GM21423 (cell line): Measurements from ENCODE around the gene CDC14B.
"Not testable (repeated sequence)": the region's sequence is repeated elsewhere in the genome, so short reads cannot be mapped to it uniquely, and the experiment has no call there.

Source experiments
- ATAC-seq: cut with Tn5 transposase; IDR thresholded peaks from one replicate; pipeline ENCODE4 v1.9.1; 2021; ENCODE audit warnings: mild to moderate bottlenecking, moderate library complexity; ENCODE audit not compliant: unreplicated experiment

The CDC14B gene

DNA sequence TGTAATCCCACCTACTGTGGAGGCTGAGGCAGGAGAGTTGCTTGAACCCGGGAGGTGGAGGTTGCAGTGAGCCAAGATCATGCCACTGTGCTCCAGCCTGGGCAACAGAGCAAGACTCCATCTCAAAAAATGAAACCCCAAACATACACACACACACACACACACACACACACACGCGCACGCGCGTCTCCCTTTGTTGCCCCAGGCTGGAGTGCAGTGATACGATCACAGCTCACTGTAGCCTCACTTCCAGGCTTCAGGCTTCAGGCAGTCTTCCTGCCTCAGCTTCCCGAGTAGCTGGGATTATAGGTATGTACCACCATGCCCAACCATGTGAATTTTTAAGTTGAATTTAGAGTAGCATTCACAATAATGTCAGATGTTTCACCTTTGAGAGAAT lies 13.9 kb upstream of the CDC14B start:
- not testable (repeated sequence) for ATAC-seq

DNA sequence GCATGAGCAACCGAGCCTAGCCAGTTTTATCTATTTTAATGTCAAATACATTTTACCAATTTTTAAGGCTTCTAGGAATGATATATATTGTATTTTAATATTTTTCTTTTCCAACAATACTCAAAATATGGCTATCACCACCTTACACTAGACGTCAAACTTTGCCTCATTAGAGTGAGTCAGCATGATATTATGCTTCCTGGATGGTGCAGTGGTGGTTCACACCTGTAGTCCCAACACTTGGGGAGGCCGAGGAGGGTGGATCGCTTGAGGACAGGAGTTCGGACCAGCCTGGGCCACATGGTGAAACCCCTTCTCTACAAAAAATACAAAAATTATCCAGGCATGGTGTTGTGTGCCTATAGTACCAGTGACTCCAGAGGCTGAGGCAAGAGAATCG lies 7.3 kb upstream of the CDC14B start:
- no peak for ATAC-seq

DNA sequence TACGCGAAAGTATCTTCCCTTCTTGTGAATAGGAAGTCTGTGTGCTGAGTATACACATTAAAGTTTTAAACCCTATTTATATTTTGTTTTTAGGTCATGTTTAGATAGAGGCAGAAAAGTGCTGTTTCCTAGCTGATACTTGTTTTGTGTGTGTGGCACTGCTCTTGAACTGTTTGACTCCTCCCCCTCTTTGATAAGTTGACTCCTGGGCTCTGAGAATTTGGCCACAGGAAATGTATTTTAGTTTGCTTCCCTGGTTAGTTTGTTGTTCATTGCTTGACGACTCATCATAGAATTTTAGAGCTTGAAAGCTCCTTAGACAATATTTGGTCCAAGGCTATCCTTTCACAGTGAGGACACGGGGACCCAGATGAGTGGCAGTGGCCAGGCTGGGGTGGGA lies 2.0 kb upstream of the CDC14B start:
- ATAC-seq, result no peak

DNA sequence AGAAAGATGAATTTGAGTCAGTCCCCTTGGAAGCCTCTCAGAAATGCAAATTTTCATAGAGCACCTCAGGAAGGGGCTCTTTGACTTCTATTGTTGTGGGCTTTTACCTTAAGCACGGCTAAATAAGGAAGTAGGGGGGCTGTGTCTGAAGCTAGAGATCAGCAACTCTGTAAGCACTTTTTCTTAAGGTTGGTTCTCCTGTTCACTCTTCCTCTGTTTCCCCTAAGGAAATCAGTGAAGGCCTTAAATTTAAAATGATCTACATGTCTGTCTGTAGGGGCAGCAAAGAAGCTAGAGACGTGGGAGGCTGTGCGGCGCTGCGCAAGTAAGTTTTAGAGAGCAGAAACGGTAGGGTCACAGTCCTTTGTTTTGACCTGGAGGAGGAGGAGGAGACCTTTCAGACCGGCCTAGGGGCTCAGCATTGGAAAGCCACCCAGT lies 1.2 kb upstream of the CDC14B start:
- ATAC-seq, result no peak

DNA sequence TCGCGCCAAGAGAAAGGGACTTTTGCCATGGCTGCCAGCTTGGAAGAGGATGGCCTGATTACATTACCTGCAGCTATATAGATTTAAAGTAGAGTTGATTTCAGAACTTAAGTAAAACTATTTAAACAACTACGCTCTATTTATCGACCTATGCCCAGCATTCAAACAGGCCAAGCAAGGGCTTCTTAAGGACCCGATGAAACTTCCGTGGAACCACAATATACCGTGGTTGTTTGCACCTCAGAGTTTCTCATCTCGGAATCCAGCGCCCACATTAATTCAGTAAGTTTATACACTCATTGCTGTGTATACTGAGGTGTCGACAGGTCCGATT lies 505 bp upstream of the CDC14B start:
- no peak for ATAC-seq

DNA sequence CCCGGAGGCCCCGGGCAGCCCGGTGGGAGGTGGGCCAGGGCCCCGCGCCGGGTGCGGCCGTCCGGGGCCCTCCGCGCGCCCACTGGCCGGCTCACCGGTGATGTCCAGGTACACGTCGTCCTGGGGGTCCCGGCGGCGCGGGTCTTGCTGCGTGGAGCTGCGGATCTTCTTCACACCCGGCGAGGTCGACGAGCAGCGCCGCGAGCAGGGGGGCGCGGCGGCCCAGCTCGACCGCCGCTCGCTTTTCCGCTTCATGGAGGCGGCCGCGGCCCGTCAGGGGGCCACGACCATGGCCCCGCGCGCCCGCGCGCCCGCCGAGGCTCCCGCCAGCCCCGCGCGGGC lies 548 bp downstream of the CDC14B start:
- ATAC-seq, result no peak

DNA sequence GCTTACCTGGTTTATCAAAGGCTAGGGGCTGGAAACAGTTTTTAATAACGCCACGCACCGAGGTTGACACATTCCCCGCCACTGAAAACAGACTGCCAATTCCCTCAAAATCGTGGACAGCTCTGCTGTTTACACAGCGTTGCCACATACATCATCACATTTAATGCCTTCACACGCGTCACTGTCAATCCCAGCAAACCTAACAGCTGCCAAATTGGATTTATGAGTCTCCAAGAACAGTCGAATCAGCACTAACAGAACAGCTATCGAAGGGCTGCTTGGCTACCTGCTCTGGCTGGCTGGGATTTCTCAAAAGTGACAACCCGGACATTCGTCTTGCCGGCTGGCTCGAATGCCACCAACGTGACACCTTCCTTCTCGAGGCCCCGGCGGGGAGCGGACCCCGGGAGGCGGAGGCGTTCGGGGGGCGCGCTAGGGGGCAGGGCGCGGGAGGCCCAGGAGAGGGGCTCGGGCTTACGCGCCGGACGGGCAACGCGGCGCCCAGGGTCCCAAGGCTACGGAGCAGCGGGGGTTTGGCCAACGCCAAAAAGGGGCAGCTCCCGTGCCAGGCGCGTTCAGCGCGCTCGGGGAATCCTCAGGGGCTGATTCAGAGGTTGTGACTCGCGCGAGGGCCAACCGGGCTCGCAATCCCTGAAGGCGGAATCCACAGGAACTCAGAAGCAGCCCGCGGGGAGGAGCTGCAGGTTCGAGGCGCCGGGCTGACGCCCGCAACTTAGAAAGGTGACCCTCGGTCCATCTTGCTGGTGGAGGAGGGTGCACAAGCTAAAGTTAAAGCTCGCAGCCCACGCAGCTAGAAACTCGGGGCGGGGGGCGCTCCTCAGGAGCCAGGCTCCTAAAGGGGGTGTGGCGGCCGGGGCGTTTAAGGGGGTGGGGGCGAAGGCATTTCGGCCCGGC lies 1.2 kb downstream of the CDC14B start:
- ATAC-seq, result no peak

DNA sequence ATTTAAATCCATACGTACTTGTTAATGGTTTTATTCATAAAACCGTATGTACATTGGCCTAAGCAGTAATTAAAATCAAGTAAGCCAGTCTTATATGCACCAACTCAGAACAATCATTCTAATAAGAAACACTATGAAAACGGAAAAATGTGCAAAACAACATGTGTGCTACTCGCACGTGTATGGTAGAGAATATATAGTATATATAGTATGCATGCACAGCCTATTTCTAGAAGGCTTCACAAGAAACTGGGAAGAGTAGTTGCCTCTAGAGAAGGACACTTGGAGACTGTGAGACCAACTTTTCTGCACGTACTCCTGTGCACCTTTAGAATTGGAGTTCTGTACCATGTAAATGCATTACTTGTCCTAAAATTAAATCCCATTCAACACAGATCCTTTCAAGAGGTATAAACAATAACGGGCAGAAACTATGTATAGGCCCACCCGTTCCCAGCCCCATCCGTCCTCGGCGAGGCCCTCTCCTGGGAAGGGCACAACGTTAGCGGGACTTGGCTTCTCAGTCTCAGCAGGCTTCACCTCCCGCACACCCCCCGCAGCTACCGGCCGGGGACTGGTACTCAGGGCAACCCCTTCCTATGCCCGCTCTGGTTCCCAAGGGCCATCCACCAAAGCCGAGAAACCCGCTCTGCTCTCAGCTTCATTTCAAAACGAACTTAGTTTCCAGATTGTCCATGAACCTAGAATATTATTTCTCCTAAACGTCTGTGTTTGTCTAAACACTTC lies 2.0 kb downstream of the CDC14B start:
- no peak for ATAC-seq

DNA sequence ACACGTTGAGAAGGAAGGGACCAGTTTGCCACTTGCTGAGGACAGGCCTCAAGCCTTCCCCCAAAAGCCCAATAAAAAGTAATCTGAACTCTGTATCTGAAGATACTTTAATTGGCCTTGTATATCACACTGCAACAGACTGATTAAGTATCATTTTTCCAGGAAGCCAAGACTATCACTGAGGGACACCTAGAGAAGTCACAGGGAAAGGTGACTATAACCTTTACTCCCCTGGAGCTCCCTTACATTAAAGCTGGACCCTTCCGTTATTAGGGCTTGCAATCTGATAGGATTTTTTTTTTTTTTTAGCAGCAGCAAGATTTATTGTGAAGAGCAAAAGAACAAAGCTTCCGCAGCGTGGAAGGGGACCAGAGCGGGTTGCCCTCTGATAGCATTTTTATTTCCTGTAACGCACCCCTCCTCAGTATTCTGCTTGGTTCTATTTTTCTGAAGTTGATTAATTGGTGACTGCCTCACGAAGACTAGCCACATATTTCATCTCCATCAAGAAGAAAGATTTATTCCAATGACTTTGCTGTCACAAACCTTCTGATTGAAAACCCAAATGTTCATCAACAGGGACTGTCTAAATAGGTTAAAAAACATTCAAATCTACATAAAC lies 2.7 kb downstream of the CDC14B start:
- ATAC-seq, result no peak

DNA sequence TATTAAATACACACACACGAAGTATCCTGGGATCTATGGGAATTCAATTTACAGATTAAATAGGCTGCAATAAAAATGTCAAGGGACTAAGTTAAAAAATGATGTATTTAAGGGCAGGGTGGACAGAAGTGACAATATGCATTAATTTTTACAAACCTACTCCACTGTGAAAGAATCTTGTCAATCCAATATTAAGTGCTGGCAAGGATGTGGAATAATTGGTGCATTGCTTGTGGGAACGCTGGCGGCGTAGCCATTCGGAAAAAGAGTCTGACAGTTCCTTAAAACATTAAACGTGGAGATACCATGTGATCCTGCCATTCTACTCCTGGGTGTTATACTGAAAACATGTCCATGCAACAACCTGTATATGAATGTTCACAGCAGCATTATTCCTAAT lies 4.2 kb downstream of the CDC14B start:
- ATAC-seq, result no peak

DNA sequence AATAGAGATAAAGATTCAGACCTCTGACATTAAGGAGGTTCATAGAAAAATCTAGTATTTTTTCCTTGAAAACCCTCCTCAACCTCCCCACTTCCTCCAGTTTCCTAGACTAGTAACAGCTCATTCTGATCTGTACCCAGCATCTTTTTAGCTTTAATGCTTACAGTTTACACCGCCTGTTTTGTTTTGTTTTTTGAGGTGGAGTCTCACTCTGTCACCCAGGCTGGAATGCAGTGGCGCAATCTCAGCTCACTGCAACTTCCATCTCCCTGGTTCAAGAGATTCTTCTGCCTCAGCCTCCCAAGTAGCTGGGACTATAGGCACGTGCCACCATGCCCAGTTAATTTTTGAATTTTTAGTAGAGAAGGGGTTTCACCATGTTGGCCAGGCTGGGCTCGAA lies 5.0 kb downstream of the CDC14B start:
- not testable (repeated sequence) for ATAC-seq

DNA sequence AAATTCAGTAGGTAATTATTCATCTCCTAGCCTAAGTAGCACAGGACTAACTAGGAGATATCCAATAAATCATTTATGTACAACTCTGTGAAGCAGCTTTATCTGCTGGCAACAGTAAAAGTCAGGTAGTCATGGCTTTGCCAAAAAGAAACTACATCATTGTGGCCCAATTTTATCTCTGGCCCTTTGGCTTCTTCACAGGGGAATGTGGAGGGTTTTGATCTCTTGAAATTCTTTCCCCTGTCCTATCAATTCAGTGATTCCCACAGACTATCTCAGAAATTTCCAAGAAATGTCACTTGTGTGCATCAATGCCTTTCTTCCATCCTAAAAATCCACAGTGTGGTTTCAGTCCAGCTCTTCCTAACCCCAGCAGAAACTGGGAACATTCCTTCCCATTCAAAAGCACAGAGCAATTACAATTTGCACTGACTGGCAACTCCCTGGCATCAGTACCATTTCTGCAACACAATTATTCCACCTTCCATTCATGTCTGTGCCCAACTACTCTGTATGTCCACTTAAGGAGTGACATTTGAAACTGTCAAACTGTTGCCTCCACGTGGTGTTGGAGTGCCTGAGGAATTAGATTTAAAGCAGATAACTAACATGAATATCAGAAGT lies 6.6 kb downstream of the CDC14B start:
- ATAC-seq, result no peak

DNA sequence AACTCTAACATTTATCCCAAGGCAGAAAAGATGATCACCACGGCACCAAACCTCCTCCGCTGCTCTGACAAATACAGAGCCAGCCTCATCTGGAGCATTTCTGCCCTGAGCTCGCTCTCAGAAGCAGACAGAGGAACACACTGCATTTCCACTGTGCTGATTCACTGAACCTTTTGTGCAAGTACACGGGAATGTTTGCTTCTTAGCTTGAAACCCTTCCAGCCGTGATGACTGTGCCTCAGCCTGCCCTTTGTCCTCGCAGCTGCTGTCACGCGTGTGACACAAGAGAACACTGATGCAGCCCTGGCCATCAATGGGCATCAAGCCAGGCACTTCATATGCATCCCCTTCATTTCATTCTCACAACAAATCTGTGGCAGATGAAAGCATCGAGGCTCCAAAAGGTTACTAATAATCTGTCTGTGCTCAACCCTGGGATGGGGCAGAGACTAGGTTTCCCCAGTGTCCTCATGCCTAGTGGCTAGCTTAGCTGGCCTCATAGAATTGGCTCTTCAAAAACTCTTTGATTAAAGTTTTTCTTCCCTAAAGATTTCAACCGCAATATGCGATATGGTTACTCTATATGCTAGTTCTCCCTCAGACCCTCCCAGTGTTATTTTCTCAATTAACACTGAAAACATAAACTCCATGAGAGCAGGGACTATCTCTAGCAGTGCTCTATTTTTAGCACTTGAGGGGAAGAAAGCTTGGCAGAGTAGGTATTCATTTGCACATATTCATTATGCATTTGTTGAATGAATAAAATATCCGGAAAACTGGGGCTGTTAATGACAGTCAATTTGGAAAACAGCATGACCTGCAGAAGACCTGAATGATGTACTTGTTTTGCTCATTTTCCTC lies 7.3 kb downstream of the CDC14B start:
- no peak for ATAC-seq

DNA sequence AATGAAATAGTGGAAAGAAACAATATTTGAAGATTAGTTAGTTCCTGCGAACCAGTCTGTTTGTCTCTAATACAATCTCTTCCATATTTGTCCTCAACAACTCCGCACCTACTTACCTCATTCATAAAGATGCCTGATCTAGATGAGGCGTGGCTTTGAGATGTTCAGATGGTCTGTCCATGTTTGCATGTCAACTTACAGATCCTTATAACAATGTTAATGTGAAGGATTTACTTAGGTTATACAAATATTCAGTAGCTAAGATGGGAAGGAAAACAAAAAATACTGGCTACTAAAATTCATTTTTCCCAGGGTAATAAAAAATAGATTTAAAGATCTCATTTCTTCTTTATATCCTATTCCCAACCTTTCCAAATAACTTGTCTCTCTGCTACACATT lies 8.3 kb downstream of the CDC14B start:
- no peak for ATAC-seq

DNA sequence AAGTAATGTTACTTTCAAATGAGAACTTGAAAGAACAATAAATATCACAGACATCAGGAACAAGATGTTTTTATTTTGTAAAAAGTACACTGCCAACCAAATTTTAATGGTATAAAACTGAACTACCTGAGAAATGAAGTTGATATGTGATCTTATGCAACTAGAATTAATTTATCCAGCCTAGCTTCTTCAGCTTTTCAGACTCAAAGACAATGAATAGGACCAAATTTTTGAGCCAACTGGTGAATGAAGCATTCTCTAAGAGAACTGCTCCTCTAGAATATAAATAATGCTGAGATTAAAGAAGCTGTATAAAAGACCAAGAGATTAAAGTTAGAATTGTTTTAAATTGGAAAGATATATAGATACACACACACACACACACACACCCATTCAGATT lies 9.9 kb downstream of the CDC14B start:
- no peak for ATAC-seq

DNA sequence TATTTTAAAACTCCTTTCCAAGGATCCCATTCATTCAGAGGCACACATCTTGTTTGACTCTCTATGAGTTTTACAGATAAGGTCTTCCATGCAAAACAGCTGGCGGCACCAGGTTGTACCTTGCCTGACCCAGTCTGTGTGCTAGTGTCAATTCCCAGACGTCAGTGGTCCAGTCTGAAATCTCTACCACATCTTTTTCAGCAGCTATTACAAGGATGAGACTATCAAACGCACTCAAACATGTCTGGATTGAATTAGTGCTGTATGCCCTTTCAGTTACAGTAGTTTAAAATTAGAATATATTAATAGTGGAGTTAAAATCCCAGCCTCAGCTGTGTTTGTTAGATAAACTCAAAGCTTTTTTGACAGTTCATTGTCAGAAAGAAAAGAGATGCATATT lies 11.7 kb downstream of the CDC14B start:
- no peak for ATAC-seq

DNA sequence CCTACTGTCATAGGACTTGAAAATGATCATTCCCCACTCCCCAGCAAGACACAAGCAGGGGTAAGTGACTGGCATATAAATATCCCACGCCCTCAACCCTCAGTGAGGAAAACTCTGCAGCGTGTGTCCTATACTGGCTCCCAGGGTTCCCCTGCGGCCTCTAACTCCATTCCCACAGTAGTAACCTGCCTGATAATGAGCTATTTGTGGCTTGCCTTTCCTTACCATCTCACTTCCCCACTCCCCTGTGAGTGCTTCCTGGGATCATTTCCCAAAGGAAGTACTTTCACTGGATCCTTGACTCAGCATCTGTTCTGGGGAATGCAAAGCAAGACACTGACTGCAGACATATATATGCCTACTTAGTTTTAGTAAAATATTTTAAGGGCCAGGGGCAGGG lies 14.3 kb downstream of the CDC14B start:
- no peak for ATAC-seq

DNA sequence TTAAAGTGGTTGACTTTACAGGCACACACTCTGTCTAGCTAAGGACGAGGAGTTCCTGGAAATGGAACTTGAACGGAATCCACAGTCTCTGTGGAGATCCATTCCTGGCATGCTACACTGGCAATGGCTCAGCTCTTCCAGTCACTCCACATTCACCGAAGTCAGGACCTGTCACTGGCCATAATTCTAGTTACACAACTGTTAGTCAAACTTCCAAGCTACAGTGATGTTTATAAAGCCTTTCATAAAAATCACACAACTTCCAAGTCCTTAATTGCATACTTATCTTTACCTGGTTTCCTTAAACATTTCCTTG lies 15.7 kb downstream of the CDC14B start:
- no peak for ATAC-seq

DNA sequence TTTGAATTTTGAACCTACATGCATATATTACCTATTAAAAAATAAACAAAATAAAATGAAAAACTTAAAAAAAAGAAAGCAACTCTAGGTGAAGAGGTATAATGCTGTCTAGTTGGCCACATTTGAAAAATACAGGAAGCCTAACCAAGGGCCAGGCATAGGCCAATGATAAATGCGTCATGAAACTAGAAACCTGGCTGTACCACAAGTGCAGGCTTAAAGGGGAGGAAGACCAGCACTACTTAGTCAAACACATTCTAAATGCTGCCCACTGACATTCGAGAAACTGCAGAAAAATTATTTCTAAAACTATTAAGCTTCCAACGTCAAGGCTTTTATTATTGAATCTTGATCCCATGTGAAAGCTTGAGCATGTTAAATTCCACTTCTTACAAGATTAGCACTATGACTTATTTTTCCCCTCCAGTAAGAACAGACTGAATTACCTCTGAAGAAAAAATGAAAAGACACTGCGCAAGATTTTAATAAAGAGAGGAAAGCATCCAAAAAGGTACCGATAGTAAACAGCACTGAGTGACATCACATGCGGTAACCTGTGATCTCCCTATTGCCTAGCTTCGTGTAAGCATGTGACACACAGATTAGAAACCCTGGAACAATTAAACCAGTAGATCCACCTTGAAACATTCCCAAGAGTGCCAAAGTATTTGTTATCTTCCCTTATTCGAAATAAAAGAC lies 16.2 kb downstream of the CDC14B start:
- no peak for ATAC-seq

DNA sequence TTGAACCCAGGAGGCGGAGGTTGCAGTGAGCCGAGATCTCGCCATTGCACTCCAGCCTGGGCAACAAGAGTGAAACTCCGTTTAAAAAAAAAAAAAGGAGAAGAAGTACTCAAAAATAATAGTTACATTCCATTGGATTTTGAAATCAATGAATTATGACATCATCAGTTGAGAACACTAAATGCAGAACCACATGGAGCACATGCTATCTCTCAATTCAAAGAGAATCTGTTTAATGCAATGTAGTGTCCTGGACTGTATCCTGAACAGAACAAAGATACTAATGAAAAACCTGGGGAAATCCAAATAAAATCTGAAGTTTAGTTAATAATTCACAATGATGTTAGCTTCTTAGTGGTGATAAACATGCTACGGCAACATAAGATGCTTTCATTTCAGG lies 20.3 kb downstream of the CDC14B start:
- no peak for ATAC-seq
